GM23248 (cell line): ENCODE data around the gene UBL3. TPM values are rescaled to one million over a fixed set of nuclear protein-coding genes. Genes with fewer than 3 reads are reported as not detected.

Experiments used
- DNase-seq: peaks from one replicate; pipeline ENCODE4 v3.0.0-alpha.2; 2015
- H2AFZ ChIP-seq: fragments of 200-600 bp; sonication (generic); 2 replicates; pipeline ENCODE4 v1.6.1; 2016; ENCODE audit warnings: antibody characterized with exemption
- H3F3A ChIP-seq: fragments of 200-600 bp; sonication (generic); 2 replicates; pipeline ENCODE4 v1.6.1; 2016; ENCODE audit warnings: mild to moderate bottlenecking, antibody characterized with exemption, mixed run types; ENCODE audit not compliant: insufficient read depth
- H3K27ac ChIP-seq: fragments of 200-600 bp; sonication (generic); 2 replicates; pipeline ENCODE4 v1.5.1; 2016; ENCODE audit warnings: mild to moderate bottlenecking
- H3K27me3 ChIP-seq: fragments of 200-600 bp; sonication (generic); replicated peaks from 2 replicates; pipeline ENCODE4 v1.6.1; 2016; ENCODE audit warnings: mild to moderate bottlenecking; ENCODE audit not compliant: insufficient read depth
- H3K36me3 ChIP-seq: fragments of 200-600 bp; sonication (generic); 2 replicates; pipeline ENCODE4 v1.6.1; 2016; ENCODE audit warnings: low read depth, mild to moderate bottlenecking
- H3K4me1 ChIP-seq: fragments of 200-600 bp; sonication (generic); 2 replicates; pipeline ENCODE4 v1.6.1; 2016; ENCODE audit warnings: mild to moderate bottlenecking; ENCODE audit not compliant: insufficient read depth
- H3K4me2 ChIP-seq: fragments of 200-600 bp; sonication (generic); one replicate; pipeline ENCODE4 v1.6.1; 2016; ENCODE audit warnings: mild to moderate bottlenecking; ENCODE audit not compliant: unreplicated experiment
- H3K4me3 ChIP-seq: fragments of 200-600 bp; sonication (generic); 2 replicates; pipeline ENCODE4 v1.5.1; 2016; ENCODE audit warnings: mild to moderate bottlenecking
- H3K79me2 ChIP-seq: fragments of 200-600 bp; sonication (generic); 2 replicates; pipeline ENCODE4 v1.6.1; 2016; ENCODE audit warnings: mild to moderate bottlenecking; ENCODE audit not compliant: insufficient read depth
- H3K9ac ChIP-seq: fragments of 200-600 bp; sonication (generic); 2 replicates; pipeline ENCODE4 v1.6.1; 2016; ENCODE audit warnings: mild to moderate bottlenecking
- H3K9me2 ChIP-seq: fragments of 200-600 bp; sonication (generic); 2 replicates; pipeline ENCODE4 v1.6.1; 2016; ENCODE audit warnings: mixed run types, mild to moderate bottlenecking, moderate library complexity; ENCODE audit not compliant: insufficient read depth
- H3K9me3 ChIP-seq: fragments of 200-600 bp; sonication (generic); one replicate; pipeline ENCODE4 v1.6.1; 2017; ENCODE audit warnings: low read depth
- H4K20me1 ChIP-seq: fragments of 200-600 bp; sonication (generic); 2 replicates; pipeline ENCODE4 v1.6.0; 2016; ENCODE audit not compliant: insufficient read depth
- EZH2 ChIP-seq: fragments of 200-600 bp; sonication (generic); IDR thresholded peaks from 2 replicates; pipeline ENCODE4 v1.6.1; 2018; ENCODE audit warnings: antibody characterized with exemption, mild to moderate bottlenecking; ENCODE audit not compliant: insufficient read depth, poor library complexity, severe bottlenecking
- EZH2phosphoT487 ChIP-seq: fragments of 200-600 bp; sonication (generic); IDR thresholded peaks from 2 replicates; pipeline ENCODE4 v1.6.1; 2018; ENCODE audit warnings: antibody characterized with exemption, moderate library complexity, mild to moderate bottlenecking, low read depth; ENCODE audit not compliant: insufficient read depth
- WGBS, 2 experiments: methylation state at CpG; one replicate each; pipeline ENCODE4 v1.1.6; 2015 to 2017; ENCODE audit warnings: low lambda C conversion rate in 2 of 2, low coverage in 1 of 2; ENCODE audit errors: missing lambda C conversion rate in 2 of 2; 5-methylcytosine and 5-hydroxymethylcytosine counted together
- in situ Hi-C: fragments of 300-500 bp; cut with MboI; formaldehyde crosslinking; loops from 2 replicates; pipeline ENCODE4 v1.15.0; 2020
- polyA plus RNA-seq: library from polyadenylated mRNA; unstranded; fragments of >200 nt; fragmentation: Nextera tagmentation; extraction: Ambion mirVana; gene quantifications from 2 replicates; pipeline ENCODE4 v1.2.1, GENCODE V29; 2016
- total RNA-seq: library from RNA; depleted of rRNA; stranded (reverse); fragments of >200 nt; shearing (Covaris generic); gene quantifications from 2 replicates; pipeline ENCODE4 v1.2.3, GENCODE V29; 2014

Gene UBL3
- total and polyA plus RNA-seq, 2 experiments from 2014 or later = 85.8 to 99.3 TPM

GRCh38 chr13:29865934-29866333 is 15.5 kb upstream of the UBL3 start:
- Histone ChIP-seq H3K36me3 (no peaks in the 10 kb centered on the region), H3K27ac (no peak overlapping the region), H3K27me3 (no peaks in the 10 kb centered on the region), H3K4me1 (peaks cover 16% of the 10 kb centered on the region), H3K9me3 (no peaks in the 10 kb centered on the region), H3K4me3 (no peak overlapping the region), H3K4me2 (no peak overlapping the region), H2AFZ (no peak overlapping the region), H3K9ac (no peak overlapping the region), H3F3A (peaks cover 19% of the 10 kb centered on the region), H4K20me1 (no peaks in the 10 kb centered on the region), H3K9me2 (no peaks in the 10 kb centered on the region), H3K79me2 (no peaks in the 10 kb centered on the region)
- in situ Hi-C loops = no loop called here
- TF ChIP-seq EZH2 = no peak
- no peak for TF ChIP-seq EZH2phosphoT487
- 87 to 88% methylated on average over 6 of the region's 6 CpGs for whole genome bisulfite sequencing, 2 experiments
- DNase-seq = no peak

GRCh38 chr13:29861694-29862110 is 11.3 kb upstream of the UBL3 start:
- Histone ChIP-seq H3K9ac (peak overlapping the region; percentile 41), H3K36me3 (no peaks in the 10 kb centered on the region), H3K9me3 (no peaks in the 10 kb centered on the region), H3K4me2 (peak overlapping the region; percentile 42), H3K4me3 (no peak overlapping the region), H3K27me3 (no peaks in the 10 kb centered on the region), H3K4me1 (peaks cover 48% of the 10 kb centered on the region), H3K79me2 (no peaks in the 10 kb centered on the region), H3K9me2 (no peaks in the 10 kb centered on the region), H3F3A (peaks cover 42% of the 10 kb centered on the region), H3K27ac (peak overlapping the region; percentile 88), H4K20me1 (no peaks in the 10 kb centered on the region), H2AFZ (no peak overlapping the region)
- 3 to 5% methylated on average over 8 of the region's 8 CpGs for WGBS, 2 experiments
- TF ChIP-seq EZH2phosphoT487 = no peak
- TF ChIP-seq EZH2 = no peak
- peak; percentile 99 for DNase-seq
- in situ Hi-C loops = no loop called here

GRCh38 chr13:29859971-29860370 is 9.6 kb upstream of the UBL3 start:
- no peaks in the 10 kb centered on the region for H3K79me2 ChIP-seq
- H3K4me1 ChIP-seq = peaks cover 48% of the 10 kb centered on the region
- peak overlapping the region; percentile 55 for H3K4me2 ChIP-seq
- TF ChIP-seq EZH2phosphoT487 (no peak), EZH2 (no peak)
- no peaks in the 10 kb centered on the region for H3K36me3 ChIP-seq
- H4K20me1 ChIP-seq = no peaks in the 10 kb centered on the region
- in situ Hi-C loops = no loop called here
- H2AFZ ChIP-seq = no peak overlapping the region
- H3K27ac ChIP-seq = peak overlapping the region; percentile 88
- peaks cover 42% of the 10 kb centered on the region for H3F3A ChIP-seq
- WGBS, 2 experiments = 15 to 17% methylated on average over 4 of the region's 4 CpGs
- no peaks in the 10 kb centered on the region for H3K27me3 ChIP-seq
- no peak overlapping the region for H3K4me3 ChIP-seq
- peak; percentile 96 for DNase-seq
- no peak overlapping the region for H3K9ac ChIP-seq
- H3K9me2 ChIP-seq = no peaks in the 10 kb centered on the region
- H3K9me3 ChIP-seq = no peaks in the 10 kb centered on the region

GRCh38 chr13:29858667-29859066 is 8.2 kb upstream of the UBL3 start:
- TF ChIP-seq EZH2phosphoT487 (no peak), EZH2 (no peak)
- in situ Hi-C loops = no loop called here
- 23 to 27% methylated on average over 4 of the region's 4 CpGs for WGBS, 2 experiments
- peak; percentile 89 for DNase-seq
- no peaks in the 10 kb centered on the region for H3K79me2 ChIP-seq
- H3K4me1 ChIP-seq = peaks cover 49% of the 10 kb centered on the region
- H3K4me3 ChIP-seq = no peak overlapping the region
- peaks cover 44% of the 10 kb centered on the region for H3F3A ChIP-seq
- 0 out of 2 replicates have a peak overlapping the region, but pooled peaks have one; percentile 6 for H3K9ac ChIP-seq
- H3K4me2 ChIP-seq = peak overlapping the region; percentile 56
- H3K9me3 ChIP-seq = no peaks in the 10 kb centered on the region
- H2AFZ ChIP-seq = 0 out of 2 replicates have a peak overlapping the region, but pooled peaks have one; percentile 11
- no peaks in the 10 kb centered on the region for H3K36me3 ChIP-seq
- no peaks in the 10 kb centered on the region for H3K27me3 ChIP-seq
- peak overlapping the region; percentile 88 for H3K27ac ChIP-seq
- H4K20me1 ChIP-seq = no peaks in the 10 kb centered on the region
- H3K9me2 ChIP-seq = 0 out of 2 replicates have a peak, but pooled peaks cover 2% of the 10 kb centered on the region

- 0 out of 2 replicates have a peak overlapping the region, but pooled peaks have one; percentile 6 for H3K9ac ChIP-seq
- TF ChIP-seq EZH2phosphoT487 = no peak
- no peak for TF ChIP-seq EZH2
- H2AFZ ChIP-seq = 0 out of 2 replicates have a peak overlapping the region, but pooled peaks have one; percentile 11
- H3K4me3 ChIP-seq = no peak overlapping the region
- H3K79me2 ChIP-seq = no peaks in the 10 kb centered on the region
- 26 to 39% methylated on average over 1 of the region's 1 CpG for WGBS, 2 experiments
- H3K4me2 ChIP-seq = peak overlapping the region; percentile 56
- H3K27me3 ChIP-seq = no peaks in the 10 kb centered on the region
- no peaks in the 10 kb centered on the region for H3K9me3 ChIP-seq
- H3K9me2 ChIP-seq = 0 out of 2 replicates have a peak, but pooled peaks cover 7% of the 10 kb centered on the region
- peaks cover 53% of the 10 kb centered on the region for H3K4me1 ChIP-seq
- no peaks in the 10 kb centered on the region for H3K36me3 ChIP-seq
- H3K27ac ChIP-seq = peak overlapping the region; percentile 88
- H4K20me1 ChIP-seq = no peaks in the 10 kb centered on the region
- peak; percentile 62 for DNase-seq
- in situ Hi-C loops = no loop called here
- peaks cover 48% of the 10 kb centered on the region for H3F3A ChIP-seq
These were observed 7.8 kb upstream of the UBL3 start for GRCh38 chr13:29858231-29858630.
